ENCODE measurements around the gene NVL. TPM values are rescaled to one million over a fixed set of nuclear protein-coding genes. Genes with fewer than 3 reads are reported as not detected.

NVL gene
- polyA plus RNA-seq, 1 experiment: 13.2 TPM

DNA sequence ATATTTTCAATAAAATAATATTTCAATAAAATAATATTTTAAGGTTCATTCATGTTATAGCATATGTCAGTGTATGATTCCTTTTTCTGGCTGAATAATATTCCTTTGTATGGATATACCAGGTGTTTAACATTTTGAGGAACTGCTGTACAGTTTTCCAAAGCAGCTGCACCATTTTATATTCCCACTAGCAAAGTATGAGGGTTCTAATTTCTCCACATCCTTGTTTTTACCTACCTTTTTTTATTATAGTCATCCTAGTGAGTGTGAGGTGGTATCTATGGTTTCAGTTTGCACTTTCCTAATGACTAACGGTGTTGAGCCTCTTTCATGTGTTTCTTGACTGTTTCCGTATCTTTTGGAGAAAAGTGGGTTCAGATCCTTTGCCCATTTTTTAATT is 141.7 kb downstream of the NVL start:
- no peak for DNase-seq (ENCODE audit: low read depth)
- peaks cover 3% of the 10 kb centered on the region; the same call in 1 of the 2 replicates for H3K36me3 ChIP-seq (ENCODE audit: control insufficient read depth, insufficient read depth, low read length)
- ChIA-PET CTCF (no interaction called here), POLR2A (no interaction called here)
- no peak overlapping the region for H3K4me3 ChIP-seq (ENCODE audit: low read depth, low read length)
- H3K27me3 ChIP-seq (ENCODE audit: control insufficient read depth, insufficient read depth, low read length): no peaks in the 10 kb centered on the region
- TF ChIP-seq, protein P1, sequence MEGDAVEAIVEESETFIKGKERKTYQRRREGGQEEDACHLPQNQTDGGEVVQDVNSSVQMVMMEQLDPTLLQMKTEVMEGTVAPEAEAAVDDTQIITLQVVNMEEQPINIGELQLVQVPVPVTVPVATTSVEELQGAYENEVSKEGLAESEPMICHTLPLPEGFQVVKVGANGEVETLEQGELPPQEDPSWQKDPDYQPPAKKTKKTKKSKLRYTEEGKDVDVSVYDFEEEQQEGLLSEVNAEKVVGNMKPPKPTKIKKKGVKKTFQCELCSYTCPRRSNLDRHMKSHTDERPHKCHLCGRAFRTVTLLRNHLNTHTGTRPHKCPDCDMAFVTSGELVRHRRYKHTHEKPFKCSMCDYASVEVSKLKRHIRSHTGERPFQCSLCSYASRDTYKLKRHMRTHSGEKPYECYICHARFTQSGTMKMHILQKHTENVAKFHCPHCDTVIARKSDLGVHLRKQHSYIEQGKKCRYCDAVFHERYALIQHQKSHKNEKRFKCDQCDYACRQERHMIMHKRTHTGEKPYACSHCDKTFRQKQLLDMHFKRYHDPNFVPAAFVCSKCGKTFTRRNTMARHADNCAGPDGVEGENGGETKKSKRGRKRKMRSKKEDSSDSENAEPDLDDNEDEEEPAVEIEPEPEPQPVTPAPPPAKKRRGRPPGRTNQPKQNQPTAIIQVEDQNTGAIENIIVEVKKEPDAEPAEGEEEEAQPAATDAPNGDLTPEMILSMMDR (IDR thresholded peaks at IDR 0.05; ENCODE audit: insufficient read depth, low read depth, low read length): no peak

DNA sequence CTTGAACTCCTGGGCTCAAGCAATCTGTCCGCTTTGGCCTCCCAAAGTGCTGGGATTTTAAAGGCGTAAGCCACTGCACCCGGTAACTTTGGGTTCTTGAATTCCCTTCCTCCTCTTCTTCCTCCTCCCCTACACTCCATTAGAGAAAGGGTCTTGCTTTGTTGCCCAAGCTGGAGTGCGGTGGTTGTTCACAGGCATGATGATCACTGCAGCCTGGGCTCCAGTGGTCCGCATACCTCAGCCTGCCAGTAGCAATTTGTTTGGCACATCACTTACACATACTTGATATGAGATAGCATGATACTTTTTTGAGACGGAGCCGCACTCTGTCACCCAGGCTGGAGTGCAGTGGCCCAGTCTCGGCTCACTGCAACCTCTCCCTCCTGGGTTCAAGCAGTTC is 144.8 kb downstream of the NVL start:
- ChIA-PET POLR2A (no interaction called here), CTCF (interaction anchor here (1.0 kb wide), 1 partner anchor 15 kb away, joined by 3 read pairs; no protein-coding TSS in a partner anchor)
- no peak overlapping the region for H3K4me3 ChIP-seq (ENCODE audit: low read depth, low read length)
- no peak for DNase-seq (ENCODE audit: low read depth)
- no peaks in the 10 kb centered on the region for H3K27me3 ChIP-seq (ENCODE audit: control insufficient read depth, insufficient read depth, low read length)
- H3K36me3 ChIP-seq (ENCODE audit: control insufficient read depth, insufficient read depth, low read length): peaks cover 1% of the 10 kb centered on the region; the same call in 1 of the 2 replicates
- TF ChIP-seq, protein P1 (IDR thresholded peaks at IDR 0.05; ENCODE audit: insufficient read depth, low read depth, low read length): no peak

DNA sequence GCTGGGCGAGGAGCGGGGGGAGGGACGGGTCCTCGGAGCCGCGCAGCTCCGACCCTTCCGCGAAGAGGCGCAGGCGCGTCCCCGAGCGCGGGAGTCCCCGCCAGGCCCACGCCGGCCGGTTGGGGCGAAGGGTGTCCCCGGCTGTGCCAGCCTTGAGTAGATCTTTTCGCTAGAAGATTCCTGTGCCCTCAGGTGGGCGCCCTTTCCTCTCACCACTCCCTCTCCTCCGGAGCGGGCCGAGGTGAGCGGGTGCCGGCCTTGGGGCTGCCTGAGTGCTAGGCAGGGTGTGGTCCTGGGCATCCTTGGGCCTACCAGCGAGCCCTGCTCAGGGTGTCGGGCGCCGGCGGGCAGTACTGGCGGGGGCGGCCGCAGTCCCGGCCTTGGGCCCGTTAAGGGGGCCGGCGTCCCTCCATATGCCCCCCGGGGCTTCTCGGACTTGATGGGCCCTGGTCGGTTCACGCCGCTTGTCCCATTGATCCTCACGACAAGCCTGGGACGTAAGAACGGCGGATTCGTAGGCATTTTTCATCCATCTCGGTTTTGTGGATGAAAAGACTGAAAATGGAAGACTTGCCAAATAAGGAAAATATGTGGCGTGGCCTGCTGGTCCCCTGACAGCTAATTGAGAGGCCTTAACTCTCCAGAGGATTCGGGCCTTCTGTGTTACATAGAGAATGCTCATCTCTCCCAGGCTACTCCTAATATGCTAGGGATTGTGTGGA is 146.2 kb downstream of the NVL start:
- peak overlapping the region; percentile 75 for H3K4me3 ChIP-seq (ENCODE audit: low read depth, low read length)
- ChIA-PET CTCF (interaction anchor here (0.5 to 1.4 kb wide), 2 partner anchors 15 to 92 kb away, joined by 3 read pairs; no protein-coding TSS in a partner anchor), POLR2A (no interaction called here)
- no peaks in the 10 kb centered on the region for H3K27me3 ChIP-seq (ENCODE audit: control insufficient read depth, insufficient read depth, low read length)
- TF ChIP-seq, protein P1 (IDR thresholded peaks at IDR 0.05; ENCODE audit: insufficient read depth, low read depth, low read length): no peak
- H3K36me3 ChIP-seq (ENCODE audit: control insufficient read depth, insufficient read depth, low read length): peaks cover 1% of the 10 kb centered on the region; the same call in 1 of the 2 replicates
- DNase-seq (ENCODE audit: low read depth): no peak

DNA sequence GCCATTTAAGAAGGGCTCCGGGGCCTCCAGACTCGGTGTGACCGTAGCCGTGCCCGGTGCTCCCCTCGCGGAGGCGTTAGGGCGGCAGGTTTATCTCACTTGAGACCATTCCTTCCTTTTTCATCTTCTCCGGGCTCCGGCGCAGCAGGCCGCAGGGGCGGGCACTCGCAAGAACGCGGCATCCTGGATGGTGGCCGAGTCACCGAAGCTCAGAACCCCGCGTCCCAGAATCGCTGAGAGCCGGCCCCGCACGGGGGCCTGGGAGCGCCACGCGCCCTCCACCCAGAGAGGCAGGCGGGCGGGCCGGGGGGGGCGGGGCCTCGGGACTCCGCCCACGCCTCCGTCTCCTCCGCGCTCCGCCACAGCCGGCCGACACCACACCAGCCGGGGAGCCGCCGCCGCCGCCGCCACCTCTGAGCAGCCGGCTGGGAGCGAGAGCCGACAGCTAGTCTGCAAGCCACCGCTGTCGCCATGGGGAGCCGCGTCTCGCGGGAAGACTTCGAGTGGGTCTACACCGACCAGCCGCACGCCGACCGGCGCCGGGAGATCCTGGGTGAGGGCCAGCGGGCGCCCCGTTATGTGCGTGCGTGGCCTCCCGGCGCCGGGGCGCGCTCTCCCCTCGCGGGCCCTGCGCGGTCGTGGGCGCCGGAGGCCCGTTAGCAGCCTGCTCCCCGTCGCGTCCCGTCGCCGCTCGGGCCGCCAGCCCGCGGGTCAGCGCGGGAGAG is 146.9 kb downstream of the NVL start, which contains the start of gene DEGS1:
TSS of gene DEGS1 (plus strand) at position 375 of the 725 bp plus-strand sequence. CDS start at position 472, 97 bp downstream.
- ChIA-PET POLR2A (interaction anchor here (0.6 kb wide), 2 partner anchors 11 to 12 kb away, joined by 3 read pairs; no protein-coding TSS in a partner anchor), CTCF (interaction anchor here (1.4 to 1.9 kb wide), 2 partner anchors 10 to 93 kb away, joined by 3 to 7 read pairs; no protein-coding TSS in a partner anchor)
- Histone ChIP-seq H3K36me3 (ENCODE audit: control insufficient read depth, insufficient read depth, low read length) (peaks cover 1% of the 10 kb centered on the region; the same call in 1 of the 2 replicates), H3K4me3 (ENCODE audit: low read depth, low read length) (peak within 1 kb of the TSS; percentile 75), H3K27me3 (ENCODE audit: control insufficient read depth, insufficient read depth, low read length) (no peaks in the 10 kb centered on the region)
- DNase-seq (ENCODE audit: low read depth): no peak
- TF ChIP-seq, protein P1 (IDR thresholded peaks at IDR 0.05; ENCODE audit: insufficient read depth, low read depth, low read length): 0 out of 2 replicates have a peak, but pooled peaks have one; percentile 5
